ACC112 (cell line): ENCODE measurements around the gene UTF1.

Experiments
- H2AFZ ChIP-seq: fragments of 200-600 bp; sonication (generic); one replicate; pipeline ENCODE4 v1.6.0; 2017; ENCODE audit warnings: antibody characterized with exemption, low read length; ENCODE audit not compliant: unreplicated experiment
- H3K27ac ChIP-seq: fragments of 200-600 bp; sonication (generic); 2 replicates; pipeline ENCODE4 v1.5.1; 2014; ENCODE audit warnings: low read depth, mild to moderate bottlenecking, antibody characterized with exemption, low read length, moderate library complexity
- H3K27me3 ChIP-seq: fragments of 200-600 bp; sonication (generic); 2 replicates; pipeline ENCODE4 v1.6.1; 2014; ENCODE audit warnings: mild to moderate bottlenecking, antibody characterized with exemption, low read length, moderate library complexity, mixed read lengths; ENCODE audit not compliant: insufficient read depth
- H3K36me3 ChIP-seq: fragments of 200-600 bp; sonication (generic); 2 replicates; pipeline ENCODE4 v1.6.1; 2016; ENCODE audit warnings: mild to moderate bottlenecking, antibody characterized with exemption, low read length, moderate library complexity, mixed read lengths; ENCODE audit not compliant: insufficient read depth
- H3K4me1 ChIP-seq: fragments of 200-600 bp; sonication (generic); one replicate; pipeline ENCODE4 v1.6.1; 2016; ENCODE audit warnings: low read length, mixed read lengths; ENCODE audit not compliant: insufficient read depth, unreplicated experiment, control insufficient read depth
- H3K4me3 ChIP-seq: fragments of 200-600 bp; sonication (generic); 2 replicates; pipeline ENCODE4 v1.5.1; 2014; ENCODE audit warnings: mild to moderate bottlenecking, low read depth, low read length
- H3K79me2 ChIP-seq: fragments of 200-600 bp; sonication (generic); one replicate; pipeline ENCODE4 v1.6.0; 2016; ENCODE audit warnings: low read length; ENCODE audit not compliant: control insufficient read depth, unreplicated experiment, insufficient read depth

The UTF1 gene

DNA sequence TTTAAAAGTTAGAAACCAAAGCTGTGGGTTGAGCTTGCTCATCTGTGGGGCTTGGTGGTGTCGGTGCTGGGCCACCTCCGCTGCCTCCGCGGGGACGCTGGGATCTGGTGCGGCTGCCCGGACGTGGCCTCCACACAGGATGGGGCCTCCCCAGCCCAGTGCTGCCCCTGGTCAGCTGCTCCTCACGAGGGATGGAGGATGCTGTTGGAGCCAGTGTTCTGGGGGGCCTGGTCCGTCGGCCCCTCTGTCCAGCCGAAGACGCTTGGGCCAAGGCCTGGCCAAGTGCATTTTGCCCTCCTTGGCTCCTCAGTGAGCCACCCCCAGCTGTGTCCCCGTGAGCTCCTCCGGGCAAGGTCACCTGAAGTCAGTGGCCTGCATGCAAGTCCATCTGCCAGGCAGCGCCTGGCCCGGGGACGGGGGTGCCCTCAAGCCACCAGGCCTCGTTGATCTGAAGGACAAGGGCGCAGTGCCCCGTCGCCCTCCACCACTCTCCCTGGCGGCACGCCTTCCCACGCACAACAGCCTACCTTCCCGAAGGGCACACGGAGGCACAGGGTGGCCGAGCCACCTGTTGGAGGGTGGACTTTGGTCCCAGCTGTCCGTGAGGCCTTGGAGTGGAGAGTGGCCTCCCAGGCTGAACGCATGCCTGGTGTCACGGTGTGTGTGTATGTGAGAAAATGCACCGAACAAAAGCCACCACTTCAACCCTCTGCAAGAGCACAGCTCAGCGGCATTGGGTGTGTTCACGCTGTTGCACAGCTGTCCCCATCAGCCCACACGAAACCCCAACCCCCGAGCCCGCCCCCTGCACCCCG is 42.7 kb upstream of the UTF1 start:
- Histone ChIP-seq H3K4me3 (no peak overlapping the region), H2AFZ (no peak overlapping the region), H3K4me1 (no peaks in the 10 kb centered on the region), H3K27me3 (peaks cover 4% of the 10 kb centered on the region; the same call in 1 of the 2 replicates), H3K36me3 (no peaks in the 10 kb centered on the region), H3K27ac (no peak overlapping the region), H3K79me2 (no peaks in the 10 kb centered on the region)

- Histone ChIP-seq H3K79me2 (no peaks in the 10 kb centered on the region), H2AFZ (no peak overlapping the region), H3K36me3 (no peaks in the 10 kb centered on the region), H3K4me3 (no peak overlapping the region), H3K27ac (no peak overlapping the region), H3K4me1 (no peaks in the 10 kb centered on the region), H3K27me3 (peaks cover 4% of the 10 kb centered on the region; the same call in 1 of the 2 replicates)
These were observed 41.9 kb upstream of the UTF1 start for GRCh38 chr10:133187906-133188681.

GRCh38 chr10:133189256-133189655 is 40.8 kb upstream of the UTF1 start:
- peaks cover 11% of the 10 kb centered on the region; the same call in 1 of the 2 replicates for H3K27me3 ChIP-seq
- no peak overlapping the region for H3K4me3 ChIP-seq
- H3K36me3 ChIP-seq = no peaks in the 10 kb centered on the region
- H3K4me1 ChIP-seq = no peaks in the 10 kb centered on the region
- H2AFZ ChIP-seq = no peak overlapping the region
- H3K27ac ChIP-seq = no peak overlapping the region
- no peaks in the 10 kb centered on the region for H3K79me2 ChIP-seq

- no peak overlapping the region for H3K4me3 ChIP-seq
- H2AFZ ChIP-seq = no peak overlapping the region
These were observed 40.3 kb upstream of the UTF1 start for GRCh38 chr10:133189726-133190125.

GRCh38 chr10:133190225-133190624 is 39.8 kb upstream of the UTF1 start:
- Histone ChIP-seq H3K27me3 (peaks cover 15% of the 10 kb centered on the region; the same call in 1 of the 2 replicates), H3K27ac (no peak overlapping the region), H2AFZ (no peak overlapping the region), H3K4me3 (no peak overlapping the region), H3K4me1 (no peaks in the 10 kb centered on the region), H3K79me2 (no peaks in the 10 kb centered on the region), H3K36me3 (no peaks in the 10 kb centered on the region)

More at GRCh38 chr10:133189726-133190125, 40.3 kb upstream of the UTF1 start:
- no peaks in the 10 kb centered on the region for H3K4me1 ChIP-seq
- peaks cover 14% of the 10 kb centered on the region; the same call in 1 of the 2 replicates for H3K27me3 ChIP-seq
- H3K36me3 ChIP-seq = no peaks in the 10 kb centered on the region
- no peaks in the 10 kb centered on the region for H3K79me2 ChIP-seq
- no peak overlapping the region for H3K27ac ChIP-seq

- Histone ChIP-seq H3K79me2 (no peaks in the 10 kb centered on the region), H3K4me3 (no peak overlapping the region), H2AFZ (no peak overlapping the region), H3K27ac (no peak overlapping the region), H3K36me3 (no peaks in the 10 kb centered on the region), H3K27me3 (peaks cover 15% of the 10 kb centered on the region; the same call in 1 of the 2 replicates), H3K4me1 (no peaks in the 10 kb centered on the region)
These were observed 38.4 kb upstream of the UTF1 start for GRCh38 chr10:133191651-133192050.

GRCh38 chr10:133194151-133194550 is 35.9 kb upstream of the UTF1 start:
- Histone ChIP-seq H3K4me3 (no peak overlapping the region), H3K4me1 (no peaks in the 10 kb centered on the region), H3K27ac (no peak overlapping the region), H3K36me3 (no peaks in the 10 kb centered on the region), H3K79me2 (no peaks in the 10 kb centered on the region), H2AFZ (no peak overlapping the region), H3K27me3 (peaks cover 15% of the 10 kb centered on the region; the same call in 1 of the 2 replicates)

GRCh38 chr10:133195096-133195495 is 34.9 kb upstream of the UTF1 start:
- Histone ChIP-seq H3K27ac (no peak overlapping the region), H3K27me3 (peaks cover 15% of the 10 kb centered on the region; the same call in 1 of the 2 replicates), H3K36me3 (no peaks in the 10 kb centered on the region), H3K79me2 (no peaks in the 10 kb centered on the region), H2AFZ (no peak overlapping the region), H3K4me1 (no peaks in the 10 kb centered on the region), H3K4me3 (no peak overlapping the region)

- H2AFZ ChIP-seq = no peak overlapping the region
- H3K79me2 ChIP-seq = no peaks in the 10 kb centered on the region
- peaks cover 15% of the 10 kb centered on the region; the same call in 1 of the 2 replicates for H3K27me3 ChIP-seq
- H3K4me1 ChIP-seq = no peaks in the 10 kb centered on the region
- no peak overlapping the region for H3K4me3 ChIP-seq
- no peak overlapping the region for H3K27ac ChIP-seq
- no peaks in the 10 kb centered on the region for H3K36me3 ChIP-seq
These were observed 34.4 kb upstream of the UTF1 start for GRCh38 chr10:133195611-133196010.

GRCh38 chr10:133196221-133196915 is 33.6 kb upstream of the UTF1 start:
- peaks cover 15% of the 10 kb centered on the region; the same call in 1 of the 2 replicates for H3K27me3 ChIP-seq
- H3K79me2 ChIP-seq = no peaks in the 10 kb centered on the region
- H3K4me3 ChIP-seq = no peak overlapping the region
- no peaks in the 10 kb centered on the region for H3K4me1 ChIP-seq
- H3K27ac ChIP-seq = no peak overlapping the region
- H3K36me3 ChIP-seq = no peaks in the 10 kb centered on the region
- no peak overlapping the region for H2AFZ ChIP-seq
